Endometrial microvascular endothelial cells (primary cell): ENCODE data around the gene AFG1L. TPM values are rescaled to one million over a fixed set of nuclear protein-coding genes. Genes with fewer than 3 reads are reported as not detected.
"Not testable (repeated sequence)": the region's sequence is repeated elsewhere in the genome, so short reads cannot be mapped to it uniquely, and the experiment has no call there.

Experiments
- in situ Hi-C: cut with HindIII; loops from 2 replicates; pipeline ENCODE4 v1.10.0; 2017; ENCODE audit warnings: low sequenced_read_pairs, low pct_unique_long_range_greater_than_20kb; ENCODE audit errors: inconsistent ontology term
- total RNA-seq: library from RNA; depleted of rRNA; stranded (reverse); fragments of >200 nt; gene quantifications from one replicate; pipeline ENCODE4 v1.2.3, GENCODE V29; 2015; ENCODE audit errors: inconsistent ontology term

Gene AFG1L
- 5.9 TPM for total RNA-seq

- in situ Hi-C loops = no loop called here
These were observed at the start of gene AFG1L for GRCh38 chr6:108294727-108295625. Gene AFG1L (plus strand): TSS chr6:108295054. CDS start chr6:108295080, 26 bp downstream.

GRCh38 chr6:108245095-108245494 lies 49.8 kb upstream of the AFG1L start:
- in situ Hi-C loops = loop anchor here (25.0 kb wide), 1 partner anchor 242 kb away; no protein-coding TSS in a partner anchor

- in situ Hi-C loops = loop anchor here (25.0 kb wide), 1 partner anchor 239 kb away; no protein-coding TSS in a partner anchor
These were observed 46.8 kb upstream of the AFG1L start for GRCh38 chr6:108247965-108248536.

GRCh38 chr6:108250240-108250866 lies 44.5 kb upstream of the AFG1L start:
- in situ Hi-C loops = no loop called here

GRCh38 chr6:108251252-108251651 lies 43.6 kb upstream of the AFG1L start:
- in situ Hi-C loops = no loop called here

GRCh38 chr6:108252055-108252454 lies 42.8 kb upstream of the AFG1L start:
- in situ Hi-C loops = no loop called here

GRCh38 chr6:108253241-108253640 lies 41.6 kb upstream of the AFG1L start:
- in situ Hi-C loops = no loop called here

GRCh38 chr6:108254433-108255410 lies 40.1 kb upstream of the AFG1L start:
- in situ Hi-C loops = no loop called here

- in situ Hi-C loops = no loop called here
These were observed 34.6 kb upstream of the AFG1L start for GRCh38 chr6:108260126-108260808.

GRCh38 chr6:108260809-108261569 lies 33.9 kb upstream of the AFG1L start, which contains the start of gene SNX3:
Gene SNX3 (minus strand): TSS chr6:108261040. CDS start chr6:108260921, 119 bp downstream.
- in situ Hi-C loops = no loop called here

GRCh38 chr6:108263371-108263770 lies 31.5 kb upstream of the AFG1L start:
- in situ Hi-C loops = no loop called here

- in situ Hi-C loops = no loop called here
These were observed 26.0 kb upstream of the AFG1L start for GRCh38 chr6:108268845-108269244.

GRCh38 chr6:108269955-108270354 lies 24.9 kb upstream of the AFG1L start:
- in situ Hi-C loops = not testable (repeated sequence)

GRCh38 chr6:108274546-108274945 lies 20.3 kb upstream of the AFG1L start:
- in situ Hi-C loops = no loop called here

GRCh38 chr6:108275976-108276375 lies 18.9 kb upstream of the AFG1L start:
- in situ Hi-C loops = no loop called here

- in situ Hi-C loops = no loop called here
These were observed 17.6 kb upstream of the AFG1L start for GRCh38 chr6:108277295-108277694.

- in situ Hi-C loops = no loop called here
These were observed 17.0 kb upstream of the AFG1L start for GRCh38 chr6:108277831-108278230.
